ENCODE measurements around the gene DPH3. TPM values are rescaled to one million over a fixed set of nuclear protein-coding genes. Genes with fewer than 3 reads are reported as not detected.

Gene DPH3
- polyA plus RNA-seq, 2 donors, result 5.2 to 7.8 TPM

- Histone ChIP-seq H3K36me3 (ENCODE audit: control insufficient read depth in 2 of 2, insufficient read depth in 2 of 2, low read length in 1 of 2) (no peaks in the 10 kb centered on the region), H3K9me3 (ENCODE audit: control insufficient read depth in 2 of 2, insufficient read depth in 1 of 2, low read depth in 1 of 2, low read length in 1 of 2) (no peaks in the 10 kb centered on the region), H3K27ac (ENCODE audit: low read depth in 2 of 2, low read length in 1 of 2) (no peak overlapping the region), H3K4me3 (ENCODE audit: low read depth in 1 of 2, low read length in 2 of 2) (no peak overlapping the region), H3K4me1 (ENCODE audit: control insufficient read depth in 2 of 2, insufficient read depth in 2 of 2, low read length in 1 of 2) (no peaks in the 10 kb centered on the region), H3K27me3 (ENCODE audit: control insufficient read depth in 1 of 2, insufficient read depth in 2 of 2, low read length in 2 of 2) (peaks cover 0 to 2% of the 10 kb centered on the region in 2 donors)
- WGBS, 2 donors, result 63 to 65% methylated on average over 1 of the region's 1 CpG
Measured at GRCh38 chr3:16227566-16227965, 37.2 kb downstream of the DPH3 start.

GRCh38 chr3:16224325-16224724 lies 40.4 kb downstream of the DPH3 start:
- no peaks in the 10 kb centered on the region for H3K9me3 ChIP-seq (ENCODE audit: control insufficient read depth in 2 of 2, insufficient read depth in 1 of 2, low read depth in 1 of 2, low read length in 1 of 2)
- 96% methylated on average over 2 of the region's 2 CpGs for WGBS, 2 donors
- no peaks in the 10 kb centered on the region for H3K4me1 ChIP-seq (ENCODE audit: control insufficient read depth in 2 of 2, insufficient read depth in 2 of 2, low read length in 1 of 2)
- H3K36me3 ChIP-seq (ENCODE audit: control insufficient read depth in 2 of 2, insufficient read depth in 2 of 2, low read length in 1 of 2), result no peaks in the 10 kb centered on the region
- H3K4me3 ChIP-seq (ENCODE audit: low read depth in 1 of 2, low read length in 2 of 2), result no peak overlapping the region
- H3K27ac ChIP-seq (ENCODE audit: low read depth in 2 of 2, low read length in 1 of 2), result no peak overlapping the region
- peaks cover 0 to 2% of the 10 kb centered on the region in 2 donors for H3K27me3 ChIP-seq (ENCODE audit: control insufficient read depth in 1 of 2, insufficient read depth in 2 of 2, low read length in 2 of 2)

GRCh38 chr3:16222547-16222946 lies 42.2 kb downstream of the DPH3 start:
- WGBS, 2 donors, result 74 to 78% methylated on average over 2 of the region's 2 CpGs
- Histone ChIP-seq H3K36me3 (ENCODE audit: control insufficient read depth in 2 of 2, insufficient read depth in 2 of 2, low read length in 1 of 2) (no peaks in the 10 kb centered on the region), H3K27me3 (ENCODE audit: control insufficient read depth in 1 of 2, insufficient read depth in 2 of 2, low read length in 2 of 2) (no peaks in the 10 kb centered on the region), H3K4me3 (ENCODE audit: low read depth in 1 of 2, low read length in 2 of 2) (no peak overlapping the region), H3K9me3 (ENCODE audit: control insufficient read depth in 2 of 2, insufficient read depth in 1 of 2, low read depth in 1 of 2, low read length in 1 of 2) (no peaks in the 10 kb centered on the region), H3K4me1 (ENCODE audit: control insufficient read depth in 2 of 2, insufficient read depth in 2 of 2, low read length in 1 of 2) (no peaks in the 10 kb centered on the region), H3K27ac (ENCODE audit: low read depth in 2 of 2, low read length in 1 of 2) (no peak overlapping the region)

GRCh38 chr3:16221990-16222389 lies 42.8 kb downstream of the DPH3 start:
- Histone ChIP-seq H3K4me1 (ENCODE audit: control insufficient read depth in 2 of 2, insufficient read depth in 2 of 2, low read length in 1 of 2) (no peaks in the 10 kb centered on the region), H3K36me3 (ENCODE audit: control insufficient read depth in 2 of 2, insufficient read depth in 2 of 2, low read length in 1 of 2) (no peaks in the 10 kb centered on the region), H3K27me3 (ENCODE audit: control insufficient read depth in 1 of 2, insufficient read depth in 2 of 2, low read length in 2 of 2) (no peaks in the 10 kb centered on the region), H3K27ac (ENCODE audit: low read depth in 2 of 2, low read length in 1 of 2) (no peak overlapping the region), H3K9me3 (ENCODE audit: control insufficient read depth in 2 of 2, insufficient read depth in 1 of 2, low read depth in 1 of 2, low read length in 1 of 2) (no peaks in the 10 kb centered on the region), H3K4me3 (ENCODE audit: low read depth in 1 of 2, low read length in 2 of 2) (no peak overlapping the region)
- 76 to 82% methylated on average over 3 of the region's 3 CpGs for WGBS, 2 donors

- 93 to 98% methylated on average over 3 of the region's 3 CpGs for WGBS, 2 donors
- H3K36me3 ChIP-seq (ENCODE audit: control insufficient read depth in 2 of 2, insufficient read depth in 2 of 2, low read length in 1 of 2), result no peaks in the 10 kb centered on the region
- H3K9me3 ChIP-seq (ENCODE audit: control insufficient read depth in 2 of 2, insufficient read depth in 1 of 2, low read depth in 1 of 2, low read length in 1 of 2), result no peaks in the 10 kb centered on the region
- no peak overlapping the region for H3K4me3 ChIP-seq (ENCODE audit: low read depth in 1 of 2, low read length in 2 of 2)
- no peaks in the 10 kb centered on the region for H3K27me3 ChIP-seq (ENCODE audit: control insufficient read depth in 1 of 2, insufficient read depth in 2 of 2, low read length in 2 of 2)
- no peaks in the 10 kb centered on the region for H3K4me1 ChIP-seq (ENCODE audit: control insufficient read depth in 2 of 2, insufficient read depth in 2 of 2, low read length in 1 of 2)
- H3K27ac ChIP-seq (ENCODE audit: low read depth in 2 of 2, low read length in 1 of 2), result no peak overlapping the region
Measured at GRCh38 chr3:16219777-16220176, 45.0 kb downstream of the DPH3 start.

- Histone ChIP-seq H3K4me3 (ENCODE audit: low read depth in 1 of 2, low read length in 2 of 2) (no peak overlapping the region), H3K4me1 (ENCODE audit: control insufficient read depth in 2 of 2, insufficient read depth in 2 of 2, low read length in 1 of 2) (no peaks in the 10 kb centered on the region), H3K36me3 (ENCODE audit: control insufficient read depth in 2 of 2, insufficient read depth in 2 of 2, low read length in 1 of 2) (no peaks in the 10 kb centered on the region), H3K27ac (ENCODE audit: low read depth in 2 of 2, low read length in 1 of 2) (no peak overlapping the region), H3K27me3 (ENCODE audit: control insufficient read depth in 1 of 2, insufficient read depth in 2 of 2, low read length in 2 of 2) (no peaks in the 10 kb centered on the region), H3K9me3 (ENCODE audit: control insufficient read depth in 2 of 2, insufficient read depth in 1 of 2, low read depth in 1 of 2, low read length in 1 of 2) (no peaks in the 10 kb centered on the region)
- 86 to 92% methylated on average over 17 of the region's 17 CpGs for WGBS, 2 donors
Measured at GRCh38 chr3:16216373-16216935, 48.3 kb downstream of the DPH3 start.

- Histone ChIP-seq H3K9me3 (ENCODE audit: control insufficient read depth in 2 of 2, insufficient read depth in 1 of 2, low read depth in 1 of 2, low read length in 1 of 2) (no peaks in the 10 kb centered on the region), H3K4me3 (ENCODE audit: low read depth in 1 of 2, low read length in 2 of 2) (no peak overlapping the region), H3K36me3 (ENCODE audit: control insufficient read depth in 2 of 2, insufficient read depth in 2 of 2, low read length in 1 of 2) (no peaks in the 10 kb centered on the region), H3K4me1 (ENCODE audit: control insufficient read depth in 2 of 2, insufficient read depth in 2 of 2, low read length in 1 of 2) (no peaks in the 10 kb centered on the region), H3K27me3 (ENCODE audit: control insufficient read depth in 1 of 2, insufficient read depth in 2 of 2, low read length in 2 of 2) (no peaks in the 10 kb centered on the region), H3K27ac (ENCODE audit: low read depth in 2 of 2, low read length in 1 of 2) (no peak overlapping the region)
- WGBS, 2 donors, result 67 to 79% methylated on average over 4 of the region's 4 CpGs
Measured at GRCh38 chr3:16214366-16214765, 50.4 kb downstream of the DPH3 start.

GRCh38 chr3:16211176-16211904 lies 53.4 kb downstream of the DPH3 start:
- Histone ChIP-seq H3K27me3 (ENCODE audit: control insufficient read depth in 1 of 2, insufficient read depth in 2 of 2, low read length in 2 of 2) (peaks cover 0 to 2% of the 10 kb centered on the region in 2 donors), H3K4me3 (ENCODE audit: low read depth in 1 of 2, low read length in 2 of 2) (no peak overlapping the region), H3K4me1 (ENCODE audit: control insufficient read depth in 2 of 2, insufficient read depth in 2 of 2, low read length in 1 of 2) (no peaks in the 10 kb centered on the region), H3K27ac (ENCODE audit: low read depth in 2 of 2, low read length in 1 of 2) (no peak overlapping the region), H3K9me3 (ENCODE audit: control insufficient read depth in 2 of 2, insufficient read depth in 1 of 2, low read depth in 1 of 2, low read length in 1 of 2) (no peaks in the 10 kb centered on the region), H3K36me3 (ENCODE audit: control insufficient read depth in 2 of 2, insufficient read depth in 2 of 2, low read length in 1 of 2) (no peaks in the 10 kb centered on the region)
- 86% methylated on average over 9 of the region's 9 CpGs for WGBS, 2 donors

Measured in esophagus (tissue), 2 donors.